Activated CD8-positive, alpha-beta T cell treated with anti-CD3 and anti-CD28 coated beads for 36 hours (primary cell): ENCODE data around the gene NACAD. TPM values are rescaled to one million over a fixed set of nuclear protein-coding genes. Genes with fewer than 3 reads are reported as not detected.

ENCODE experiments used
- ATAC-seq: fragments of 200-7000 bp; cut with Tn5 transposase; one replicate; pipeline ENCODE4 v1.10.0; 2021; ENCODE audit warnings: mild to moderate bottlenecking, moderate library complexity
- CTCF ChIA-PET: fragments of 350-600 bp; sonication (Branson Sonifier 250); formaldehyde crosslinking; loops from one replicate; lab custom pipeline; 2021; ENCODE audit warnings: antibody characterized with exemption; lab: Charles Lee
- POLR2A ChIA-PET: fragments of 350-600 bp; sonication (Branson Sonifier 250); formaldehyde crosslinking; loops from one replicate; lab custom pipeline; 2021; ENCODE audit warnings: antibody characterized with exemption; lab: Charles Lee
- DNase-seq: peaks from one replicate; pipeline ENCODE4 v3.0.0-alpha.2; 2020
- H3K27ac Mint-ChIP-seq: one replicate; pipeline ENCODE4 v1.8.0; 2021; ENCODE audit warnings: mild to moderate bottlenecking, mixed read lengths
- H3K27me3 Mint-ChIP-seq: one replicate; pipeline ENCODE4 v1.8.0; 2021; ENCODE audit warnings: mixed read lengths
- H3K36me3 Mint-ChIP-seq: one replicate; pipeline ENCODE4 v1.8.0; 2021; ENCODE audit warnings: low read depth, mixed read lengths
- H3K4me1 Mint-ChIP-seq: one replicate; pipeline ENCODE4 v1.8.0; 2021; ENCODE audit warnings: low read depth, mixed read lengths
- H3K4me3 Mint-ChIP-seq: one replicate; pipeline ENCODE4 v1.8.0; 2021; ENCODE audit warnings: mild to moderate bottlenecking, moderate library complexity, mixed read lengths
- H3K9me3 Mint-ChIP-seq: one replicate; pipeline ENCODE4 v1.8.0; 2021; ENCODE audit warnings: mixed read lengths
- CTCF ChIP-seq: fragments of 200-600 bp; IDR thresholded peaks from one replicate; pipeline ENCODE4 v1.8.0; 2022; ENCODE audit warnings: antibody characterized with exemption, mild to moderate bottlenecking
- intact Hi-C: fragments of 100-400 bp; cut with micrococcal nuclease; formaldehyde crosslinking; loops from one replicate; pipeline ENCODE4 v1.10.0; 2022
- total RNA-seq, 2 experiments: library from RNA; stranded (reverse); gene quantifications; one replicate each; pipeline ENCODE4 v1.2.3, GENCODE V29; 2021

Gene NACAD
- total RNA-seq, 2 experiments from 2014 or later = 0.31 to 0.50 TPM

- DNase-seq = no peak
- intact Hi-C loops = no loop called here
- H3K4me1 Mint-ChIP-seq = peaks cover 53% of the 10 kb centered on the region
- H3K27me3 Mint-ChIP-seq = no peaks in the 10 kb centered on the region
- ATAC-seq = no peak
- no peak overlapping the region for H3K4me3 Mint-ChIP-seq
- ChIA-PET CTCF (interaction anchor here (1.0 to 1.1 kb wide), 2 partner anchors 74 to 204 kb away, joined by 3 read pairs; no protein-coding TSS in a partner anchor), POLR2A (no interaction called here)
- peaks cover 40% of the 10 kb centered on the region for H3K36me3 Mint-ChIP-seq
- peak overlapping the region; percentile 67 for H3K27ac Mint-ChIP-seq
- TF ChIP-seq CTCF = no peak
- no peaks in the 10 kb centered on the region for H3K9me3 Mint-ChIP-seq
These were observed 26.9 kb downstream of the NACAD start for GRCh38 chr7:45061806-45062425.

- Mint-ChIP-seq H3K4me3 (no peak overlapping the region), H3K27me3 (no peaks in the 10 kb centered on the region), H3K27ac (peak overlapping the region; percentile 67), H3K36me3 (peaks cover 41% of the 10 kb centered on the region), H3K9me3 (no peaks in the 10 kb centered on the region), H3K4me1 (peaks cover 53% of the 10 kb centered on the region)
- ChIA-PET POLR2A (no interaction called here), CTCF (interaction anchor here (1.0 kb wide), 1 partner anchor 204 kb away, joined by 3 read pairs; no protein-coding TSS in a partner anchor)
- intact Hi-C loops = no loop called here
- no peak for TF ChIP-seq CTCF
- DNase-seq (no peak), ATAC-seq (no peak)
These were observed 27.4 kb downstream of the NACAD start for GRCh38 chr7:45061352-45061751.

GRCh38 chr7:45060295-45060694 lies 28.5 kb downstream of the NACAD start:
- no peak for TF ChIP-seq CTCF
- ChIA-PET POLR2A (interaction anchor here (0.6 kb wide), 1 partner anchor 25 kb away, joined by 4 read pairs; no protein-coding TSS in a partner anchor), CTCF (no interaction called here)
- Mint-ChIP-seq H3K27me3 (no peaks in the 10 kb centered on the region), H3K4me3 (no peak overlapping the region), H3K27ac (peak overlapping the region; percentile 44), H3K4me1 (peaks cover 58% of the 10 kb centered on the region), H3K36me3 (peaks cover 44% of the 10 kb centered on the region), H3K9me3 (no peaks in the 10 kb centered on the region)
- intact Hi-C loops = no loop called here
- DNase-seq (no peak), ATAC-seq (no peak)

GRCh38 chr7:45057878-45058277 lies 30.9 kb downstream of the NACAD start:
- no peak for TF ChIP-seq CTCF
- POLR2A ChIA-PET = no interaction called here
- Mint-ChIP-seq H3K9me3 (no peaks in the 10 kb centered on the region), H3K27ac (no peak overlapping the region), H3K4me3 (no peak overlapping the region), H3K36me3 (peaks cover 33% of the 10 kb centered on the region), H3K4me1 (peaks cover 69% of the 10 kb centered on the region), H3K27me3 (no peaks in the 10 kb centered on the region)
- intact Hi-C loops = no loop called here
- no peak for DNase-seq
- no peak for ATAC-seq
- CTCF ChIA-PET = interaction anchor here (1.7 kb wide), 1 partner anchor 85 kb away, joined by 5 read pairs; no protein-coding TSS in a partner anchor

GRCh38 chr7:45055594-45056219 lies 33.1 kb downstream of the NACAD start:
- POLR2A ChIA-PET = interaction anchor here (1.7 kb wide), 1 partner anchor 14 kb away, joined by 6 read pairs; no protein-coding TSS in a partner anchor
- no peak for TF ChIP-seq CTCF
- Mint-ChIP-seq H3K27me3 (no peaks in the 10 kb centered on the region), H3K4me1 (peaks cover 58% of the 10 kb centered on the region), H3K4me3 (no peak overlapping the region), H3K27ac (peak overlapping the region; percentile 35), H3K36me3 (peaks cover 24% of the 10 kb centered on the region), H3K9me3 (no peaks in the 10 kb centered on the region)
- CTCF ChIA-PET = interaction anchor here (0.6 to 1.6 kb wide), 2 partner anchors 54 to 83 kb away, joined by 3 to 4 read pairs; no protein-coding TSS in a partner anchor
- DNase-seq (no peak), ATAC-seq (peak; percentile 32)
- intact Hi-C loops = no loop called here
